HepG2 (cell line): Measurements from ENCODE around the gene CDR2L. TPM values are rescaled to one million over a fixed set of nuclear protein-coding genes. Genes with fewer than 3 reads are reported as not detected.

ENCODE experiments used
- ADNP ChIP-seq: sonication (generic); formaldehyde crosslinking; IDR thresholded peaks from 2 replicates; pipeline ENCODE4 v1.4.0; 2020; ENCODE audit warnings: missing genetic modification reagents
- FOXK1 ChIP-seq: sonication (generic); formaldehyde crosslinking; IDR thresholded peaks from 2 replicates; pipeline ENCODE4 v1.4.0; 2020; ENCODE audit warnings: low read depth, missing genetic modification reagents, borderline replicate concordance
- GMEB2 ChIP-seq: IDR thresholded peaks from 2 replicates; pipeline ENCODE4 v1.6.1; 2016; ENCODE audit warnings: missing biosample characterization, missing genetic modification reagents, low read depth
- HNF1A ChIP-seq, 2 experiments: sonication (generic) in 1 of 2; formaldehyde crosslinking in 1 of 2; IDR thresholded peaks; 2 replicates each; pipeline versions ENCODE4 v1.4.0 to v1.6.1; 2016 to 2020; ENCODE audit warnings: borderline replicate concordance in 1 of 2, low read depth in 1 of 2, mild to moderate bottlenecking in 1 of 2, missing genetic modification reagents in 1 of 2
- HOXA3 ChIP-seq: sonication (generic); formaldehyde crosslinking; IDR thresholded peaks from 2 replicates; pipeline ENCODE4 v1.5.0; 2020; ENCODE audit warnings: missing genetic modification reagents
- NFKB2 ChIP-seq: sonication (generic); formaldehyde crosslinking; IDR thresholded peaks from 2 replicates; pipeline ENCODE4 v1.4.0; 2020; ENCODE audit warnings: missing genetic modification reagents, borderline replicate concordance
- NR1H2 ChIP-seq: sonication (generic); formaldehyde crosslinking; IDR thresholded peaks from 2 replicates; pipeline ENCODE4 v1.8.1; 2022; ENCODE audit warnings: low read depth, missing genetic modification reagents, borderline replicate concordance
- STAT6 ChIP-seq: sonication (generic); formaldehyde crosslinking; IDR thresholded peaks from 2 replicates; pipeline ENCODE4 v1.4.0; 2020; ENCODE audit warnings: missing genetic modification reagents, mild to moderate bottlenecking, borderline replicate concordance
- TBL1XR1 ChIP-seq: fragments of 150-350 bp; IDR thresholded peaks from 2 replicates; pipeline ENCODE4 v1.6.1; 2014; ENCODE audit warnings: borderline replicate concordance, low read length; ENCODE audit not compliant: partially characterized antibody
- TBX3 ChIP-seq: fragments of 450-650 bp; IDR thresholded peaks from 2 replicates; pipeline ENCODE4 v1.6.1; 2017; ENCODE audit warnings: antibody characterized with exemption, mild to moderate bottlenecking, inconsistent platforms, borderline replicate concordance
- U2AF2 ChIP-seq: fragments of 200-400 bp; formaldehyde crosslinking; IDR thresholded peaks from 2 replicates; pipeline ENCODE4 v1.6.1; 2017; ENCODE audit warnings: low read depth, mild to moderate bottlenecking, low read length
- ZBTB33 ChIP-seq: sonication (generic); formaldehyde crosslinking; IDR thresholded peaks from 2 replicates; pipeline ENCODE4 v1.4.0; 2020; ENCODE audit warnings: missing genetic modification reagents
- ZBTB7B ChIP-seq: sonication (generic); formaldehyde crosslinking; IDR thresholded peaks from 2 replicates; pipeline ENCODE4 v1.4.0; 2020; ENCODE audit warnings: missing genetic modification reagents
- ZNF552 ChIP-seq: sonication (generic); formaldehyde crosslinking; IDR thresholded peaks from 2 replicates; pipeline ENCODE4 v1.9.0; 2022; ENCODE audit warnings: missing genetic modification reagents, mild to moderate bottlenecking, borderline replicate concordance
- polyA plus RNA-seq, 8 experiments: library from polyadenylated mRNA; depleted of rRNA in 3 of 8; stranded (reverse) in 7 of 8; unstranded in 1 of 8; fragments of >200 nt; fragmentation: Illumina TruSeq in 4 of 8; extraction: Trizol in 4 of 8; gene quantifications; 2 replicates each; pipeline versions ENCODE4 v1.2.1 to v1.2.3, GENCODE V29; 2011 to 2016; ENCODE audit warnings: low read depth in 4 of 8, missing spikeins in 1 of 8, mixed read lengths in 1 of 8; ENCODE audit not compliant: insufficient read depth in 1 of 8
- total RNA-seq, 5 experiments: library from RNA; depleted of rRNA; stranded (reverse); fragments of >200 nt; fragmentation: Illumina TruSeq; extraction: Trizol; gene quantifications; 2 replicates each; pipeline ENCODE4 v1.2.3, GENCODE V29; 2016; ENCODE audit warnings: low read depth in 1 of 5
- TF ChIP-seq, protein P1 (sequence below): IDR thresholded peaks from 2 replicates; pipeline ENCODE4 v1.6.1; 2012; ENCODE audit warnings: inconsistent platforms
- TF ChIP-seq, protein P2 (sequence below): sonication (generic); formaldehyde crosslinking; IDR thresholded peaks from 2 replicates; pipeline ENCODE4 v1.8.0; 2022; ENCODE audit warnings: missing genetic modification reagents, mild to moderate bottlenecking, borderline replicate concordance

The CDR2L gene
- total and polyA plus RNA-seq, 2 of the 13 experiments (the other 11 are each of a cell fraction or from before 2014, with no cell fraction given): 1.9 to 2.1 TPM

- TF ChIP-seq HNF1A (IDR thresholded peaks at IDR 0.05; ENCODE audit: low read depth) (no peak), HNF1A (CRISPR knock-in tag; IDR thresholded peaks at IDR 0.05; ENCODE audit: borderline replicate concordance) (no peak; the same call in 1 of the 2 replicates), ZNF552 (CRISPR knock-in tag) (peak; percentile 85), TBL1XR1 (peak; percentile 25), ADNP (peak; percentile 95), HOXA3 (peak; percentile 91), NR1H2 (no peak), NFKB2 (peak; percentile 90; the same call in 1 of the 2 replicates), ZBTB33 (peak; percentile 71), ZBTB7B (CRISPR knock-in tag) (peak; percentile 92), U2AF2 (no peak), TBX3 (peak; percentile 75), FOXK1 (CRISPR knock-in tag) (peak; percentile 71; the same call in 1 of the 2 replicates), STAT6 (CRISPR knock-in tag) (no peak), GMEB2 (peak; percentile 39; the same call in 1 of the 2 replicates)
- TF ChIP-seq, protein P1, sequence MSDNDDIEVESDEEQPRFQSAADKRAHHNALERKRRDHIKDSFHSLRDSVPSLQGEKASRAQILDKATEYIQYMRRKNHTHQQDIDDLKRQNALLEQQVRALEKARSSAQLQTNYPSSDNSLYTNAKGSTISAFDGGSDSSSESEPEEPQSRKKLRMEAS: peak; percentile 97
- TF ChIP-seq, protein P2, sequence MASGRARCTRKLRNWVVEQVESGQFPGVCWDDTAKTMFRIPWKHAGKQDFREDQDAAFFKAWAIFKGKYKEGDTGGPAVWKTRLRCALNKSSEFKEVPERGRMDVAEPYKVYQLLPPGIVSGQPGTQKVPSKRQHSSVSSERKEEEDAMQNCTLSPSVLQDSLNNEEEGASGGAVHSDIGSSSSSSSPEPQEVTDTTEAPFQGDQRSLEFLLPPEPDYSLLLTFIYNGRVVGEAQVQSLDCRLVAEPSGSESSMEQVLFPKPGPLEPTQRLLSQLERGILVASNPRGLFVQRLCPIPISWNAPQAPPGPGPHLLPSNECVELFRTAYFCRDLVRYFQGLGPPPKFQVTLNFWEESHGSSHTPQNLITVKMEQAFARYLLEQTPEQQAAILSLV (CRISPR knock-in tag): peak; percentile 92; the same call in 1 of the 2 replicates
Observed at GRCh38 chr17:75034236-75034908, 46.9 kb downstream of the CDR2L start (continued).
